Activated effector memory CD4-positive, alpha-beta T cell treated with anti-CD3 and anti-CD28 coated beads, Interleukin-2, amount 50 U/mL, for 16 hours (primary cell): ENCODE measurements around the gene FAM167B.

Experiments
- DNase-seq: peaks from one replicate; pipeline ENCODE4 v3.0.0-alpha.2; 2020

Gene FAM167B

DNA sequence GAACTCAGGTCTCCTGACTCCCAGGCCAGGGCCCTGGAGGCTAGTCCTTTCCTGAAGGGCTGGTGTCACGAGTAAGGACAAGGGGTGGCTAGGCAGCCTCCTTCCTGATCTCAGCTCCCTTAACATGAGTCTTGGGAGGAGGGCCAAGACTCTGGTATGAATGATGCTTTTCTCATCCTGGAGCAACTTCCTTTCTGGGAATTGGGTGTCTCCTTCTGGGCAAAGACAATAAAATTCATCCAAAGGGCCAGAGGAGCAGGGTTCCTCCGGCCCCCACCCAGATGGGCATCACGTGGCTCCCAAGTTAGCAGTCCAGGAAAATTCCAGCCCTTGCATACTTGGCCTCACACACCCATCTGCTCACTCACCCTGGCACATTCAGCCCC is at the start of gene FAM167B:
FAM167B (plus strand) TSS at position 335 of the 386 bp plus-strand sequence. CDS start 200 bp downstream, outside the sequence.
- no peak for DNase-seq

DNA sequence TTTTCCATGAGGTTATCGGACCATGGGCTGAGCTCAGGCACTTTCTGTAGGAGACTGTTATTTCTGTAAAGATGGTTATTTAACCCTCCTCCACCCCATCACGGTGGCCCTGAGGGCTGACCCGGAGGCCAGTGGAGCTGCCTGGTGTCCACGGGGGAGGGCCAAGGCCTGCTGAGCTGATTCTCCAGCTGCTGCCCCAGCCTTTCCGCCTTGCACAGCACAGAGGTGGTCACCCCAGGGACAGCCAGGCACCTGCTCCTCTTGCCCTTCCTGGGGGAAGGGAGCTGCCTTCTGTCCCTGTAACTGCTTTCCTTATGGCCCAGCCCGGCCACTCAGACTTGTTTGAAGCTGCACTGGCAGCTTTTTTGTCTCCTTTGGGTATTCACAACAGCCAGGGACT is 49.2 kb upstream of the FAM167B start:
- DNase-seq = no peak

DNA sequence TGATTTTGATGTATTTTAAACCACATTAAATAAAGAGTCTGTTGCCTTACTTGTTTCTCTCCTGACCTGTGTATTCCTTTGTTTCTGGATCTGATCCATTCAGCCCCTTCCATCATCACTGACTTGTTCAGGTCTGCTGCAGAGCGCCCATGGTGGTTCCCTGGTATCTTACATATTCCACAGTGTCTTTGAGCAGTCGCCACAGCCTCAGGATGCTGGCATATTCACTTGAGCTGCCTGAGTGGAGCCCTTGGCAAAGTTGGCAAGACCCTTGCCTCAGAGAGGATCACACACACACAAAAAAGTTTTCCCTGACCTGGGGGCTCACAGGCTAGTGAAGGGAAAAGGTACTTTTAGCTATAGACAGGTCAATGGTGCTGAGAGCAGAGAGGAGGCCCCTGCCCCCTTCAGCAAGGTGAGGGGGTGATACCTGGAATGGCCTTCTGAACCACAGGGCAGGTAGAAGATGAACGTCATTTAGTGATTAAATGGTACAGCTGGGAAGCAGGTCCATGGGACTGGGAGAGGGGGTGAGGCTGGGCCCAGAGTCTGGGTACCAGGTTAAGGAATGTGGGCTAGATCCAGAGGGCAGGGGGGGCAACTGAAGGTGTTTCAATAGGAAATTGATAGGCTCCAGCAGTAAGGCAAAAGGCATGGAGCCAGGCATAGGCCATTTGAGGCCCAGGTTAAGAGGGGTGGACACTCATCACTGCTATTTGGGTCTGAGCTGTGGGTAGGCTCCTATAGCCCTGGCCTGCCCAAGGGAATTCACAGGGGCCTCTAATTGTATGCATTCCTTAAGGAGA is 48.6 kb upstream of the FAM167B start:
- no peak for DNase-seq

DNA sequence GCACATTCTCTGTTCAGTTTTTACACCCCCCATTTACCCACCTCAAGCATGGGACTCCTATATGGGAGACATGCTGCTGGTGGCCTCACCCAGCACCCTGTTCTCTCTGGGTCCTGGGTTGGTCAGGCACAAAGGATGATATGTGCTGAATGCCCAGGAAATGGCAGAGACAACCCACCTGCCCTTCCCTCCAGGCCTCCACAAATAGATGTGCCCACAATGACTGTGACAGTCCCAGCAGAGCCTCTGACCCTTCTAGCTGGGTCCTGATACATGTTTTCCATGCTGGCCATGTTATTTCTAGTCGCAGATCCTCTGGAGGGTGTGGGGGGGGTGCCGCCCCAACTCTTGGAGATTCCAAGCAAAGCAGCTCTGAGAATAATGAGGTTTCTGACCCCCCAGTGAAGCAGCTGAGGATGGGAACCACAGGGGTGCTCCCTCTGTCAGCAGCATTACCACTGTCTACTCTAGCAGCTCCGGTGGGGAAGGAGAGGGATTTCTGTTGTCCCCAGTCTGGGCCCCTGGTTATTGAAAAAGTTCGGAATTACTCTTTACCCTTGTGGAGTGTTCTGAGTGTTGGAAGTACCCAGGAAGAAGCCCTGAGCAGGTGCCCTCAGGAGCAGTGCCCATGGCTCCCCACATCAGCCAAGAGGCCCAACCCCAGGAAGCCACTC is 47.8 kb upstream of the FAM167B start:
- DNase-seq = no peak

DNA sequence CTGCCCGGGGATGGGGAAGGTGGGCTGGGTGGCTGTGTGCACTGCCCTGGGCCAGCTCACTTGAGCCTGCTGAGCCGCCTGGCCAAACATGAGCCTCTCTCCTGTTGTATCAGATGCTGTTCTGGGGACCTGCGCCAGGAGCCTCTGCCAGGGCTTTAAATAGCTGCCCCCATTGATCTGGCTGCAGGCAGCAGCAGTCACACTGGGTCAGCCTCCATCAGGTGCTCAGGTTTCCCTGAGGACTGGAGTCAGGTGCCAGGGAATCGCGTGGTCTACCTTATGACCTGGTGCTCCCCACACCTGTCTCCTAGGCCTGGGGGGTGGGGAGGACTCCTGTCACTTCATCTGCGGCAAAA is 47.3 kb upstream of the FAM167B start:
- no peak for DNase-seq

DNA sequence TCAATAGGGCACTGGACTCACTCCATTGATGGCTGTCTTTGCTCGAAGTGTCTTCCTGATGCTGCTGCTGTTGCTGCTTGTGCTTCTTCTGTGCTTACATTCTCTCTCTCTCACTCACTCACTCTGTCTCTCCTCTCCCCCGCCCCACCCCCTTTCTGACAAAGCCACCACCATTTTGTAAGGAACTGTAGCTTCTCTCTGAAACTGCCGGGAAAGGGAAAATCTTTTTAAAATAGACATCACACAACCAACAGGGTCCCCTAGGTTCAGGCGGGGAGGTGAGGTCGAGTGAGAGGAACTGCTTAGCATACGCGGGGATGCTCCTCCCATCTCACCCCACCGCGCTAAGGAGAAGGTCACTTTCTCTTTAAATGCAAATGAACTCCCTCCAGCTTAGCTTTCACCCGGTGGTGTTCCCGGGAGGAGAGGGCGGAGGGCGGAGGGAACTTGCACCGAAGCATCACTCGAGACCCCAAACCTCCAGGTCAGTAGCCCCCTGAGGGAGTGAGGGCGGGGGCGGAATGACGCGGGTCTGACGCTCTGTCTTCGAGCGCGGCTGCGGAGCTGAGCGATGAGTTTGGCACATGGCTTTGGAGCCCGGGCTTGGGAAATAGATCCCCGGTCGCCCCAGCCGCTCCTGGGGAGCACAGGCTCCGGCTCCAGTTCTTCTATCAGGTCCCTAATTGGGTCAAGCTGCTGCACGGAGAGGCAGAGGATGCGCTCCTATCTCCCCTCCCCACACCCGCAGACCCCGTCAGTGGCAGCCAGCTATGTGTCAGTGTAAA is 46.6 kb upstream of the FAM167B start, which contains the start of gene CCDC28B:
CCDC28B (plus strand) TSS at position 370 of the 785 bp plus-strand sequence. CDS start 1,341 bp downstream, outside the sequence.
- peak; percentile 82 for DNase-seq

DNA sequence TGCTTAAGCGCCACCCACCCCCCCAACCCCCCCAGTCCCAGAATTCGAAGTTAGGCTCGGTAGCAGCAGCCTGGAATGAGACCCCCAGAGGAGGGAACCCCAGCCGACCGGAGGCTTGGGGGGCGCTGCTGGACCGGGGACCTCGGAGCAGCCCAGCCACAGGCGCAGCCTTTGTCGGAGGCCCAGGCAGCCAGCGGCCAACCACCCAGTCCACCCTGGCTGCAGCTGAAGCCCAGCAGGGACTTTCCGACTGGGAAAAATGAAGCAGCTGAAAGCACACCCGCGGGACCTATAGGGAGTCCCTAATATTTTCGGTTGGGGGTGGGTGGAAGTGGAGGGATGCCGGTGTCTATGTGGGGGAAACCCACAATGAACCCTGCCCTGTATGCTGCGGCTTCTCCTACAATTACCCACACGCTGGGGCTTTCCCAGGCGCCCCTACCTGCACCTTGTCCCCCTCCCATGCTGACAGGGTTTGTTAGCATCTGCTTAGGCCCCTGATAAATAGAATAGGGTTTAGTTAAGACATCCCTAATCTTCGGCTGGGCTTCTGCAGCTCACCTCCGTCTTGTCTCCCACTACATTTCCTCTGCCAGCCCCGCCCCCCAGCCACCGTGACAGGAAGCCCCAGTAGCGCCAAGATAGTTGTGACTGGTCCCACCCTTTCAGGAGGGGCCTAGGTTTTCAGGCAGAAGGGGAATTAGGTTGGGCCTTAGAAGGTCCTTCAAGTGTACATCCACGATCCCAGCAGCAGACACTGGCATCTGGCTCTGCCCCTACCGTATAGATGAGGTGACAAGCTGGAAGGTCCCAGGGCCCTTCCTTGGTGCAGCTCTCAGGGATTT is 45.8 kb upstream of the FAM167B start:
- peak; percentile 91 for DNase-seq

DNA sequence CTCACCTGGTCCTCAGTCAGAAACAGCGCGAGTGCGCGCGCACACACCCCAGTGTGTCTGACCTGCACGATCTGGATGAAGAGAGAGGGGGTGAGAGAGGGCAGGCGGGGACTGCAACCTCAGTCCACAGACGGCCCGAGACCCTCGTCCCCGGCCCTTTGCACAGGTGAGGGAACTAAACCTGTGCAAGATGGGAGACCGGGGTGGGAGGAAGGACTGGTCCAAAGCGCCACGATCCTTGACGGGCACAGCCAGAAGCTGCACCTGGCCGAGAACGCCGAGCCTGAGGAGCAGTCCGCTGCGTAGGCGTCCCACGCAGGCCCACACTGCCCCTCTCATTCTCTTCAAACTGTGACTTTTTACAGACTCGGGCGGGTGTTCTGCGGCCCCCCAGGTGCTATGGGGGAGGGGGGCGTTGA is 42.1 kb upstream of the FAM167B start:
- no peak for DNase-seq

DNA sequence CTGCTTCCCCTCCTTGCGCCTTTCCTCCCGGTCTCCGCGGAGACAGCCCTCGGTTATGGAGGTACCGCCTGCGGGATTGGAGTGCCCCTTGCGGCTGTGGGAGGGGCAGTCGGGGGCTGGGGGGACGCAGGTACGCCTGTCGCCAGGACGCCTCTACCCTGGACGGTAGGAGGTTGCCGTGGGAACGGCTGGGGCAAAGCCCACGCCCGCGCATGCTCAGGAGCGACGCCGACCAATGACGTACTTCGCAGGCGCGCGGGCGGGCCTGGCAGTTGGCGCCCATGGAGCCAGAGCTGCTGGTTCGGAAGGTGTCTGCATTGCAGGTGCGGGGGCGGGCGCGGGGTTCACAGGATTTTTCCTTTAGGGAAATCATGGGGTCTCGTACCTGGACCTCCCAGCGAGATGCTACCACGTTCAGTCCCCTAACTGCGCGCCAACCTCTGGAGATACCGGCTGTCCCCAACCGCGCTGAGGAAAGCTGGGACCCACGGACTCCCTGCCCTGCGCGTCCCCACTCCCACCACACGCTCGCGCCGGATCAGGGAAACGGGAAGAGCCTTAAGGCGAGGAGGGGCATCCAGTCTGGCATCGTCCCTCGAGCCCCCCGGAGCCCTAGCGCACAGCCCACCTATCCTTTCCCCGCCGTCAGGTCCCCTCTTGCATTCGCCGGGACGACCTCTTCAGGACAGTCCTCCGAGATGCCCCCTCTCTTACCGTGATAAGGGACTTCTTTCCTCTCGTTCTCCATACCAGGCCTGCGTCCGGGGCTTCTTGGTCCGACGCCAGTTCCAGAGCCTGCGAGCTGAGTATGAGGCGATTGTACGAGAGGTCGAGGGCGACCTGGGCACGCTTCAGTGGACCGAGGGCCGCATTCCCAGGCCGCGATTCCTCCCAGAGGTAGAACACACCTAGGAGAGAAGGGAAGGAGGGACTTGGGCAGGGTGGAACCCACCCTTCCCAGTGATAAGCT is 41.3 kb upstream of the FAM167B start, which contains the start of gene IQCC:
IQCC (plus strand) TSS at position 271 of the 970 bp plus-strand sequence; CDS start at position 282, 11 bp downstream.
- DNase-seq = peak; percentile 94

DNA sequence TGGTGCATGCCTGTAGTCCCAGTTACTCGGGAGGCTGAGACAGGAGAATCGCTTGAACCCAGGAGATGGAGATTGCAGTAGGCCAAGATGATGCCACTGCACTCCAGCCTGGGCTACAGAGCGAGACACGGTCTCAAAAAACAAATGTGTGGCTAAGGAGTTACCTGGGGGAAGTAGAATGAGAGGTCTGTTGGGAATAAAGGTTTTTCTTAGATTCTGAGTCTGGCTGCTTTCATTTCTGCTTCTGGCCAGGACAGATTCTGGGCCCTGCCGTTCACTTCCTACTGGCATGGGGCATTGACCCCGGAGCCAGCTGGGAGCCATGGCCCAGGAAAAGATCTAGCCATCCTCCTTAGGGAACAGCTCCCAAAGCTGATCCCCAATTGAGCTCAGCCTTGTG is 38.6 kb upstream of the FAM167B start:
- no peak for DNase-seq

DNA sequence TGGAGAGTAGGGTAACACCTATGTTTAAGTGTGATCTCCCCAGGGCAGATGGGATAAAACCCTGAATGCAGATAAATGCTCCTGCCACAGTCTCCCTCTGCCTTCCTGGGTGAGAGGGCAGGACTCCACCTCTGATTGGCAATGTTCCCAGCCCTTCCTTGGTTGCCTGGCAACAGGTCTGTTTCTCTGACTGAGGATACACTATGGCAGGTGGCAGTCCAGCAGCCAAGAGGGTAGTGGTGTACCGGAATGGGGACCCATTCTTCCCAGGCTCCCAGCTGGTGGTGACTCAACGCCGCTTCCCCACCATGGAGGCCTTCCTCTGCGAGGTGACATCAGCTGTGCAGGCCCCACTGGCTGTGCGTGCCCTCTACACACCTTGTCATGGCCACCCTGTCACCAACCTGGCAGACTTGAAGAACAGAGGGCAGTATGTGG is 38.1 kb upstream of the FAM167B start, which contains the start of gene DCDC2B:
DCDC2B (plus strand) TSS at position 199 of the 438 bp plus-strand sequence; CDS start at position 204, 5 bp downstream.
- no peak for DNase-seq

DNA sequence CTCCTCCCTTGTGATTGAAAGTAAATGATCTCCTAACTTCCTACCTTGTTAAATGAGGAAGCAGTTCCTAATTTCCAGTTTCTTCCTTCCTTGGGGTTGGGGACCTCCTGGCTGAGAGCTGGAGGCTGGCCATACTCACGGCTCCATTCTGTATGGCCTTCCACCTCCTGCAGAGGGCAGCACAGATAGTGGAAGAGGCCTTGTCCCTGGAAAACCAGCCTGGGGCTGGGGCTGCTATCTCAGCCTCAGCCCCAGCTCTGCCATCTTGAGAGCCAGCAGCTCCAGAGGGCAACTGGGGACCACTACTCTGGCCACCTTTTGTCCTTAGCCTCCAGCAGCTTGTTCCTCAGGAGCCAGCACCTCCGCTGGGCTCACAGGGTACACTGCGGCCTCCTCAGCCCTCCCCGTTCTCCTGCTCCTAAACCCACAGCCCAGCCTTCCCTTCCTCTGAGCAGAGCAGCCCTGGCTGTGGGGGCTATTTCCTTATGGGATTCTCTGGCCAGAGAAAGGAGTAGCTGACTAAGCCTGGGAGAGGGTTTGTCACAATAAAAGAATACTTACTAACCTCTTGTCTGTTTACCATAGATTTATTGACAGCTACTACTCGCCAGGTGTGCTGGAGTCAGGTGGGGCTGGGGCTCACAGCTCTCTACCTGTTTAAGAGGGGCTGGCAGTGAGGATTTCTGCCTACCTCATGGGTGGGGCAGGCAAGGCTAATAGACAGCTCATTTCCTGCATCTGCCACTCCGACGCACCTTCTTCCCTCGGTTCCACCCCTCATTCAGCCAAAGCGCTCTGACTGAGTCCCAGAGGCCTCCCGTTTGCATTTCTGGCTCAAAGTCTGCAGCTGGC is 31.2 kb upstream of the FAM167B start:
- peak; percentile 84 for DNase-seq

DNA sequence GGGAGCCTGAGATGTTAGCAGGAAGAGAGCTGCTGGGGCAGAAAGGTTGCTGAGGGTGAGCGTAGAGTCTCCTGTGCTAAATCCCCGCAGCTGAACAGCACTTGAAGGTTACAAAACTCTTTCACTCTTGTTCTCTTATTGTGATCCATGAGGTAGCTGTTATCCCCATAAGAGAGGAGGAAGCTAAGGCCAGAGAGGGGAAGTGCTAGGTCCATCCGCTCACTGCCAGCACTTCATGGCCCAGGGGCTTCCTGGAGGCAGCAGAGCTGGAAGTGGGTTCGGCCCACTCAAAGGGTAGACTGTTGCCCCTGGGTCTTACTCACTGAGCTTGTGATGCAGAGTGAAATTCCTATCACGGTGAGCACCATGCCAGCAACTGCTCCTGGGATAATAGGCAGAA is 30.5 kb upstream of the FAM167B start:
- no peak for DNase-seq

DNA sequence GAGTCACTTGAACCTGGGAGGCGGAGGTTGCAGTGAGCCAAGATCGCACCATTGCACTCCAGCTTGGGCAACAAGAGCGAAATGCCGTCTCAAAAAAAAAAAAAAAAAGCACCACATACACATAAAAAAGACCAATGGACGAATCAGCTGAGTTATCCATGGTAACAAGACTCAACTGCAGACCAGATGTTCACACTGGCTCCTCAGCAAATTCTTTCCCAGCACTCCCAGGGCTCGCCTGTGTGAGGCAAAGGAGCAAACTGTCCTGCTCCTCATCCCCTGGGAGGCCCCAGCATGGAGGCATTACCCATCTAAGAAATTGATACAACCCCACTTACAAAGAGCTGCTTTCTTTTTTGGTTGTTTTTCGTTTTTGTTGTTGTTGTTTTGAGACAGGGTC is 28.0 kb upstream of the FAM167B start:
- DNase-seq = no peak

DNA sequence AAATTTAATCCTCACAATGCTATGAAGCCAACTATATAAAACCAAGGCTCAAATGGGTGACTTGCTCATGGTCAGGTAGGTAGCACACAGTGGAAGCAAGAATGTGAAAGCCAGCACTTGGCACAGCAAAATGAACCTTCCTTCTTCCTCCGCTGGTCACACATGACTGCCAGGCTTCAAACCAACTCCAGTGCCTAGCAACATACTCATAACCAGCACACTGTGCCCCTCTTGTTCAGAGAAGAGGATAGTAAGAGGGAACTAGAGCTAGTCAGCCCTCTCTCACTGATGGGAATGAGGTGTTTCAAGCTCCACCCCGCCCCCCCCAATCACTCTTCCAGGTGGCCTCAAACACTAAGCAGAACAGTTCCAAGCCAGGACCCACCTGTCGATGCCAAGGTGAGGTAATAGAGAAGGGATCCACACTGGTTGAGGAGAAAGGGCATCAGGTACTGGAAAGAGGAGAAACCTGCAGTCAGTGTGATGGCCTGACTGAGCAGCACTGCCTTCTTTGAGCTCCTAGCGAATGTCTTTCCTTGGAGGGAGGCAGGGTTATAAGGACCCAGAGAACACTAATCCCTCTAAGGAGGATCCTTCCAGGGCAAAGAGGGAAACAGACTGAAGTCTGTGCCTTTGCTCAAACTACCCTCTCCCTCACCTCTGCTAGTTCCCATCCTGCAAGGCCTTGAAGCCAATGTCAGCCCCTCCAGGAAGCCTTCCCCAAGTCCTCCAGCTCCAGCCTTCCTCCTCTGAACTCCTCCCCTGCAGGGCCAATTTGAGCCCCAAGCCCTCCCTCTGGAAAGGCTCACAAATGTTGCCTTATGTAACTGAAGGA is 26.1 kb upstream of the FAM167B start:
- DNase-seq = no peak

DNA sequence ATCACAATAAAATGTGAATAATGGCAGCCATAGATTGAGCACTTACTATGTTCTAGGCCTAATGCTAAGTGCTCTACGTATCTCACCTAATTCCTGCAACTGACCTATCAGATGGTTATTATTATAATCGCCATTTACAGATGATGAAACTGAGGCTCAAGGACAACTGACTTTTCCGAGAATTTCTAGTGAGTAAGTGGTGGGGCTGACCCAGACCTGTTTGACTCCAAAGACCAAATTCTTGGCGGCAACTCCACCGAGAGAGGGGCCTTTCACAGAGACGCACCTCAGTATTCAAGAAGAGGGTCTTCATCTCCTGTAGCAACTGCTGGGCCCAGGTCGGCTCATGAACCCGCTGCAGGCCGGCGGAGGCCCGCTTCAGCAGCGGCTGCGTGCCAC is 25.4 kb upstream of the FAM167B start:
- no peak for DNase-seq

DNA sequence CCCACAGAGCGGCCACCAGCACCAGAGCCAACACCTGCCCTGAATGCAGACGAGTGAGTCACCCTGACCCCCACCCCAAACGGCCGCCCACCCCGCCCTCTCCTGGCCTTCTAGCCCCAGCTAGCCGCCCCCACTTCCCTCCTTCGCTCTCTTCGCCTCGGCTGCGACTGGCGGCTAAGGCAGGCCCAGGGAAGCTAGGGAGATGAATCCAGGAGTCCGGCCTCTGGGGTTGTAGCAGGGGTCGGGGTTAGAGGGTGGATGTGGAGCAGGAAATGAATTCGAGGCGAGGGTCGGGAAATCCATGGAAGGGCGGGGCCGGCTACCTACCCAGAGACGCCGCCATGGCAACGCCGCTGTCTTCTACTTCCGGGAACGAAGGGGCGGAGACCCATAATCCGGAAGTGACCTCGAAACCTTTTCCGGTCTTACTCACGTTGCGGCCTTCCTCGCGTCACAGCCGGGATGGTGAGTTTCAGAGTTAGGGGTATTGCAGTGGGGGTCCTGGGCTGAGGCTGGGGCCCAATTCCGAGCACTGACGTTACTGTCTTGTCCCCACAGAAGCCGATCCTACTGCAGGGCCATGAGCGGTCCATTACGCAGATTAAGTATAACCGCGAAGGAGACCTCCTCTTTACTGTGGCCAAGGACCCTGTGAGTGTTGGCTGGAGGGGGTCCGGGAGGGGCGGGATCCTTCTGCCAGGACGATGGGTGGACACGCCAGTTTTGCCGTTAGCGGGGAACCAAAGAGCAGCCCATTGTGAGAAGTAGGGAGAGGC is 24.9 kb upstream of the FAM167B start, which contains the start of the genes EIF3I and TMEM234:
EIF3I (plus strand) TSS at position 428 of the 776 bp plus-strand sequence; CDS start at position 463, 35 bp downstream.
TMEM234 (minus strand) TSS at position 374 of the 776 bp plus-strand sequence; CDS start at position 343, 31 bp downstream.
- peak; percentile 97 for DNase-seq

DNA sequence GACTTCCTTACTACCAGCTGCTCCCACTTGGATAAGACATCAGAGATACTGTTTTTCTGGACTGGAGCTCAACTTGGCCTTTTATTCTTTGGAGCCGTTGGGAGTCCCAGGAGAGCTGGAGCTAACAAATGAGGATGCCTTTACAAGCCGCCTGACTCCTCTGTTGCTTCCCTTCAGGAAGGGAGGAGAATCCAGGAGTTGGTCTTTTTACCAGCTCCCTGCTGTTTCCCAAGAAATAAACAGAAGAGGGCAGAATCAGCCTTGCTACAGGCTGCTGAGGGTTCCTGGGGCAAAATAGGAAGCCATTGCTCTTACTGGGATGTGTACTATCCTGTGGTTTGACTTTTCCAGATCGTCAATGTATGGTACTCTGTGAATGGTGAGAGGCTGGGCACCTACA is 23.3 kb upstream of the FAM167B start:
- no peak for DNase-seq
